B cell (primary cell): Measurements from ENCODE around the gene RARA. TPM values are rescaled to one million over a fixed set of nuclear protein-coding genes. Genes with fewer than 3 reads are reported as not detected.

Source experiments
- ATAC-seq: fragments of 200-7000 bp; cut with Tn5 transposase; one replicate; pipeline ENCODE4 v1.10.0; 2021; ENCODE audit warnings: low read depth, mild to moderate bottlenecking, moderate number of reproducible peaks, moderate library complexity
- CTCF ChIA-PET: fragments of 350-600 bp; sonication (Branson Sonifier 250); formaldehyde crosslinking; loops from one replicate; lab custom pipeline; 2021; ENCODE audit warnings: antibody characterized with exemption, inconsistent platforms; lab: Charles Lee
- POLR2A ChIA-PET: fragments of 350-600 bp; sonication (Branson Sonifier 250); formaldehyde crosslinking; loops from one replicate; lab custom pipeline; 2021; ENCODE audit warnings: antibody characterized with exemption; lab: Charles Lee
- DNase-seq: peaks from one replicate; pipeline ENCODE4 v3.0.0; 2013
- H2AFZ ChIP-seq: 2 replicates; pipeline ENCODE4 v1.6.1; 2012; ENCODE audit warnings: mild to moderate bottlenecking, low read depth, low read length; ENCODE audit not compliant: insufficient read depth, poor library complexity, severe bottlenecking
- H3K27ac ChIP-seq, 2 donors: 1 replicate in 1 of 2; 2 replicates in 1 of 2; pipeline ENCODE4 v1.5.1; 2012 to 2013; ENCODE audit warnings: low read length in 2 of 2, mild to moderate bottlenecking in 2 of 2, moderate library complexity in 1 of 2
- H3K27me3 ChIP-seq, 4 experiments: fragments of 200-600 bp in 1 of 4; sonication (generic) in 1 of 4; replicated peaks in 1 of 4; 1 replicate in 2 of 4; 2 replicates in 2 of 4; pipeline versions ENCODE4 v1.6.1 to v1.7.0; 2013 to 2016; ENCODE audit warnings: low read length in 3 of 4, mild to moderate bottlenecking in 2 of 4, mixed read lengths in 1 of 4, moderate library complexity in 1 of 4; ENCODE audit not compliant: insufficient read depth in 4 of 4, control insufficient read depth in 3 of 4; ENCODE audit errors: control extremely low read depth in 1 of 4
- H3K36me3 ChIP-seq, 2 experiments: replicated peaks in 1 of 2; 1 replicate in 1 of 2; 2 replicates in 1 of 2; pipeline versions ENCODE4 v1.6.1 to v1.7.1; 2013; ENCODE audit warnings: low read length in 1 of 2; ENCODE audit not compliant: insufficient read depth in 2 of 2, control insufficient read depth in 1 of 2; ENCODE audit errors: control extremely low read depth in 1 of 2, extremely low read depth in 1 of 2
- H3K4me1 ChIP-seq, 2 donors: fragments of 200-600 bp in 1 of 2; sonication (generic) in 1 of 2; 1 replicate in 1 of 2; 2 replicates in 1 of 2; pipeline versions ENCODE4 v1.5.1 to v1.6.1; 2013 to 2017; ENCODE audit warnings: low read length in 2 of 2; ENCODE audit not compliant: control insufficient read depth in 2 of 2, insufficient read depth in 2 of 2
- H3K4me2 ChIP-seq: replicated peaks from 2 replicates; pipeline ENCODE3; 2012; ENCODE audit warnings: mild to moderate bottlenecking, low read depth, low read length; ENCODE audit not compliant: poor library complexity, severe bottlenecking
- H3K4me3 ChIP-seq, 5 experiments: fragments of 200-600 bp in 1 of 5; sonication (generic) in 1 of 5; 1 replicate in 3 of 5; 2 replicates in 2 of 5; pipeline versions ENCODE4 v1.5.1 to v1.7.0; 2011 to 2016; ENCODE audit warnings: low read length in 4 of 5, mild to moderate bottlenecking in 4 of 5, low read depth in 2 of 5, control low read depth in 1 of 5, moderate library complexity in 1 of 5; ENCODE audit not compliant: insufficient read depth in 1 of 5; ENCODE audit errors: control extremely low read depth in 1 of 5, extremely low read depth in 1 of 5
- H3K79me2 ChIP-seq: fragments of 200-600 bp; sonication (generic); one replicate; pipeline ENCODE4 v1.6.0; 2016; ENCODE audit warnings: low read length; ENCODE audit not compliant: control insufficient read depth, insufficient read depth
- H3K9ac ChIP-seq: fragments of 200-600 bp; sonication (generic); 2 replicates; pipeline ENCODE4 v1.6.1; 2017; ENCODE audit warnings: mild to moderate bottlenecking, low read length, moderate library complexity
- H3K9me3 ChIP-seq, 3 donors: one replicate each; pipeline versions ENCODE4 v1.6.1 to v1.7.1; 2013; ENCODE audit warnings: low read length in 2 of 3; ENCODE audit not compliant: control insufficient read depth in 2 of 3, insufficient read depth in 1 of 3; ENCODE audit errors: control extremely low read depth in 1 of 3
- H4K20me1 ChIP-seq: 2 replicates; pipeline ENCODE4 v1.6.0; 2012; ENCODE audit warnings: mild to moderate bottlenecking, low read length; ENCODE audit not compliant: insufficient read depth, control insufficient read depth, poor library complexity, severe bottlenecking
- H3K27ac Mint-ChIP-seq: one replicate; pipeline ENCODE4 v1.8.0; 2021; ENCODE audit warnings: mixed read lengths
- H3K27me3 Mint-ChIP-seq: one replicate; pipeline ENCODE4 v1.8.0; 2021; ENCODE audit warnings: mixed read lengths
- H3K4me1 Mint-ChIP-seq: one replicate; pipeline ENCODE4 v1.8.0; 2021; ENCODE audit warnings: mixed read lengths
- H3K4me3 Mint-ChIP-seq: one replicate; pipeline ENCODE4 v1.8.0; 2021; ENCODE audit warnings: mixed read lengths
- H3K9me3 Mint-ChIP-seq: one replicate; pipeline ENCODE4 v1.8.0; 2022; ENCODE audit warnings: mixed read lengths; ENCODE audit not compliant: insufficient read depth
- CTCF ChIP-seq: fragments of 200-600 bp; IDR thresholded peaks from one replicate; pipeline ENCODE4 v1.8.0; 2022; ENCODE audit warnings: antibody characterized with exemption, mild to moderate bottlenecking
- EZH2 ChIP-seq: IDR thresholded peaks from 2 replicates; pipeline ENCODE4 v1.6.1; 2012; ENCODE audit warnings: borderline replicate concordance, low read depth, mild to moderate bottlenecking, moderate library complexity, low read length; ENCODE audit not compliant: insufficient read depth, poor library complexity, severe bottlenecking
- WGBS: methylation state at CpG from one replicate; pipeline ENCODE4 v1.1.5; 2013; ENCODE audit warnings: missing lambda C conversion rate; ENCODE audit not compliant: insufficient coverage; 5-methylcytosine and 5-hydroxymethylcytosine counted together
- intact Hi-C: fragments of 100-400 bp; cut with micrococcal nuclease; formaldehyde crosslinking; loops from one replicate; pipeline ENCODE4 v1.10.0; 2022
- polyA plus RNA-seq: library from polyadenylated mRNA; depleted of rRNA; stranded (reverse); fragments of >200 nt; gene quantifications from 2 replicates; pipeline ENCODE4 v1.2.3, GENCODE V29; 2012
- total RNA-seq, 2 donors: library from RNA; stranded (reverse); fragments of 120-200 nt in 1 of 2; gene quantifications; 1 replicate in 1 of 2; 2 replicates in 1 of 2; pipeline versions ENCODE4 v1.2.3 to v1.2.4, GENCODE V29; 2013 to 2022

Gene RARA
- total and polyA plus RNA-seq, 2 donors (not counting 1 experiment from before 2014, with no cell fraction given): 20.7 to 86.2 TPM

- Histone ChIP-seq H3K9me3 (no peaks in the 10 kb centered on the region), H3K4me2 (peak overlapping the region; percentile 100), H2AFZ (no peak overlapping the region), H3K27me3 (no peaks in the 10 kb centered on the region), H4K20me1 (peaks cover 22% of the 10 kb centered on the region), H3K36me3 (peaks cover 3 to 6% of the 10 kb centered on the region in 2 experiments), H3K79me2 (peaks cover 96% of the 10 kb centered on the region), H3K27ac (peak overlapping the region; percentile 67 to 88), H3K4me3 (peak overlapping the region; percentile 51 to 84 (median 71)), H3K4me1 (peaks cover 70 to 85% of the 10 kb centered on the region in 2 donors), H3K9ac (peak overlapping the region; percentile 91)
- Mint-ChIP-seq H3K27me3 (no peaks in the 10 kb centered on the region), H3K4me1 (peaks cover 74% of the 10 kb centered on the region), H3K27ac (peak overlapping the region; percentile 92), H3K4me3 (peak overlapping the region; percentile 91), H3K9me3 (no peaks in the 10 kb centered on the region)
- TF ChIP-seq EZH2 (no peak), CTCF (no peak)
- intact Hi-C loops: loop anchor here (1.0 kb wide), 5 partner anchors 11 to 38 kb away; no protein-coding TSS in a partner anchor
- under 1% methylated on average over 46 of the region's 55 CpGs for WGBS
- POLR2A ChIA-PET: interaction anchor here (0.6 to 8.4 kb wide), 4 partner anchors 10 to 201 kb away, joined by 3 to 96 read pairs (median 4); partner anchors contain the start of gene CASC3
- DNase-seq (peak; percentile 95), ATAC-seq (peak; percentile 76)
- CTCF ChIA-PET: interaction anchor here (0.5 to 8.3 kb wide), 9 partner anchors 9 to 228 kb away, joined by 3 to 119 read pairs (median 6); no protein-coding TSS in a partner anchor
These were observed 32.2 kb downstream of the RARA start for GRCh38 chr17:40340880-40341807.
